NCI-H1092 (cell line): ENCODE data around the gene FAM118A.
"Not testable (repeated sequence)": the region's sequence is repeated elsewhere in the genome, so short reads cannot be mapped to it uniquely, and the experiment has no call there.

Experiments
- DNase-seq: peaks from one replicate; lab custom pipeline; 2025; lab: John Stamatoyannopoulos, UW

FAM118A gene

DNA sequence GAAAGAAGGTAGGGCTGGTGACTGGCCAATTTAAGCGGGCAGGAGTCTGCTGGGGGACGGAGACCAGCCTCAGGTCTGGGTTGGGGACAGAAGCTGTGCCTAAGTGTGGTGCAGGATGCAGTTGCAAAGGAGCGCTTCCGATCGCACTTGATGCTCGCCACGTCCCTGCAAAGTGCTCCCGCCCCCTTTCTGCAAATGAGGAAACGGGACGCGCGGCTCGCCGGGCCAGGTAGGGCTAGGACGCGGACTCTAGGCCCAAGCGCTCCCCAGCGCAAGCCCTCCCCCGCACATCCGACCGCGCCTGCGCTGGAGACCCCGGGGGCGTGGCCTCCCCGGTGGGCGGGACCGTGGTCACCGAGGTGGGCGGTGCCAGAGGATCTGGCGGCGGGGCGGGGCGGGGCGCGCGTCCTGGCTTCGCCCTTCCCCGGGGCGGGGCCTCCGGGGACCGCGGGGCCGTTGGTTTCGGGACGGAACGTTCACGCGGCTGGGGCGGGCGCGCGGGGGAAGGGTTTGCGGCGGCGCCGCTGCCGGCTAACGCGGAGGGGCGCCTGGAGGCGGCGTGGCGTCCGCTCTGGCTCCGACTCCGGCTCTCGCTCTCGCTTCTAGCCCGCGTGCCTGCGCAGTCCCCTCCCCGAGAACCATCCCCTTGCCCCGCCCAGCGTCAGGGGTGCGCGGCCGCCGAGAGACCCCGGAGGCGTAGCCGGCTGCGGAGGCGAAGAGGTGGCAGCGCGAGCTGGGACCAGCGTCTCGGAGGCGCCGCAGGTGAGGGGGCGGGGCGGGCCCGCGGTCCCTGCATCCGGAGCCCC, at the start of gene FAM118A:
Gene FAM118A, plus strand, starts transcription at position 513 of the 806 bp plus-strand sequence. CDS start 12,446 bp downstream, outside the sequence.
- DNase-seq, result peak; percentile 64

DNA sequence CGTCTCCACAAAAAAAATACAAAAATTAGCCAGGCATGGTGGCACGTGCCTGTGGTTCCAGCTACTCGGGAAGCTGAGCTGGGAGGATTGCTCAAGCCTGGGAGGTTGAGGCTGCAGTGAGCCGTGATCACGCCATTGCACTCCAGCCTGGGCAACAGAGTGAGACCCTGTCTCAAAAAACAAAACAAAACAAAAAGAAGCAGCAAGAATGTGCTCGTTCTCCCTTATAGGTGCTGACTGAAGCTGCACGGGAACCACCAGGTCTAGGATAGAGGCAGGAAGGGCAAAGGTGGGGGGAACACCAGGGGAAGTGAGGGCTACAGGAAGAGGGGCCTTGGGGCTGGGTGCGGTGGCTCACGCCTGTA, 49.4 kb upstream of the FAM118A start:
- DNase-seq, result not testable (repeated sequence)

DNA sequence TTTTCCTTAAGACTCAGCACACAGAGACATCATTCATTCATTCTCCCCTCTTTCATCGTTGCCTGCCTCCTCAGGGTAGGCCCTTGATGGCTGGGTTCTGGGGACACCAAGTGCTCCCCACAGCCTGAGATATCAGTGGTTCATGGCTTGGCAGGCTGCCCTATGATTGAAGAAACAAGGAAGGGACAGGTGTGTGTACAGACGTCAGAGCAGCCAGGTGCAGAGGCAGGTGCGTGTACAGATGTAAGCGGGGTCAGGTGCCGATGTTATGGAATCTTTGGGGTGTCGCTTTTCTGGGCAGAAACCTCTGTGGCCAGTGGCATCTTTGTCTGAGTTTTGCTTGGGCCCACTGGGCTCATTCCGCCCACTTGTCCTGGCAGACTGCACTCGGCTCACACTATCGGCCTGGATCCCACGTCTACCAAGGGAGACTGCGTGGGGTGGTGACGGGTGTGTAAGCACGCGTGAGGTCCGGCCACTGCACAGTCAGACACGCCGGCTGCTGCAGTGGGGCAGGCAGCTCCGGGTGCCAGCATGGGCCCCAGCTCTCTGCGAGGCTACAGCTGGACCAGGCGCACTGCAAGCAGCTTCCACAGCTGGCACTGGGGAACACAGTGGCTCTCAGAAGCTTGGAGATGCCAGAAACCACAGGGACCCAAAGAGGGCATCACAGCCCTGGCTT, 48.2 kb upstream of the FAM118A start:
- DNase-seq, result no peak

DNA sequence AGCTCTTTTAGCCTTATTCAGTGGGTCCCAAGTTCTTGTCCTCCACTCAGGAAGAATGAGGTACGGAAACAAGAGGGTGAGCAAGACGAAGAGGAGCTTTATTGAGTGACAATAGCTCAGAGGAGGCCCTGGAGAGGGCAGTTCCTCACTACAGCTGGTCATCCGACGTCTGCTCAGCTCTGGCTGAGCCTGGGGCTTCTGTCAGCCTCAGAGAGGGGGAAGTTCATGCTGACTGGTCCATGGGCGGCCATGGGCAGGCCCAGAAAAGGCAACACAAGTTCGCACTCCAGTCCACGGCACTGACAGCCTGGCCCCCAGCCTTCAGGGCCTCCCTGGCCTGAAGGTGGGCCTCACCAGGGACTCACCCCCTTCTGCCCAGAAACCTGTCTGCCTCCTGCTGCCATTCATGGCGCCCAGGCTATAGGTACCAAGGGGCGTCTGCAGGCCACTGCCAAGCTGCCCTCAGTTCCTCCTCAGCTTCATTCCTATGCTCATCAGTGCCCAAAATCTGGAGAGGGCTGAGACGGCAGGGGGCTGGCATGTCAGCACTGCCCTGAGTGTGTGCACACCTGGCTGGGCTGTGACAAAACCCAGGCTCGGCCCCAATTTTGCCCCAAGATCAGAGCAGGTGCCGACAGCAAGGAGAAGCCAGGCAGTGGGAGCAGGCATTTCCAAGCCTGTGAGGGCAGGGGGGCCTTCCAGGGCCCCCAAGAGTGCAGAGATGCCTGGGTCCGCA, 47.4 kb upstream of the FAM118A start:
- no peak for DNase-seq

DNA sequence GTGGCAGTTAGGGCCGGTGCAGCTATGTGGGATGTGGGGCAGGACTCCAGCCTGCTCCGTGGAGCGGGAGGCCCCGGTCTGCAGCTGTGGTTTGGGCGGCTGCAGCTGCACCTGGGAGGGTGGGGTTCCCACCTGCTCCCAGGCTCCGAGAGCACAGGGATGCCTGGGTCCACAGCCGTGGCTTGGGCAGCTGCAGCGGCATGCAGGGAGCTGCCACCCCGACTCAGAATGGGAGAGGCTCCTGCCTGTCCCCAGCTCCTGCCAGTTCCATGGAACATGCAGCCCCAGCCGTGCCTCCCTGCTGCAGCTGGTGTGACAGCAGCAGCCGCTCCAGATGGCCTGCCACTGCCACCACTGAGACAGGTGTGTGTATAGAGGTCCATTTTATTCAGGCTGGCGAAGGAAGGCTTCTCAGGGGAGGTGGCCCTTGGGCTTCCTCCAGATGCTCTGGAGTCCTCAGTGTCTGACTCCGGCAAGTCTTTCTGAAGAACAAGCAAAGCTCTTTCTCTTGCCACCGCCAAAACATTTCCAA, 46.7 kb upstream of the FAM118A start:
- DNase-seq, result no peak

DNA sequence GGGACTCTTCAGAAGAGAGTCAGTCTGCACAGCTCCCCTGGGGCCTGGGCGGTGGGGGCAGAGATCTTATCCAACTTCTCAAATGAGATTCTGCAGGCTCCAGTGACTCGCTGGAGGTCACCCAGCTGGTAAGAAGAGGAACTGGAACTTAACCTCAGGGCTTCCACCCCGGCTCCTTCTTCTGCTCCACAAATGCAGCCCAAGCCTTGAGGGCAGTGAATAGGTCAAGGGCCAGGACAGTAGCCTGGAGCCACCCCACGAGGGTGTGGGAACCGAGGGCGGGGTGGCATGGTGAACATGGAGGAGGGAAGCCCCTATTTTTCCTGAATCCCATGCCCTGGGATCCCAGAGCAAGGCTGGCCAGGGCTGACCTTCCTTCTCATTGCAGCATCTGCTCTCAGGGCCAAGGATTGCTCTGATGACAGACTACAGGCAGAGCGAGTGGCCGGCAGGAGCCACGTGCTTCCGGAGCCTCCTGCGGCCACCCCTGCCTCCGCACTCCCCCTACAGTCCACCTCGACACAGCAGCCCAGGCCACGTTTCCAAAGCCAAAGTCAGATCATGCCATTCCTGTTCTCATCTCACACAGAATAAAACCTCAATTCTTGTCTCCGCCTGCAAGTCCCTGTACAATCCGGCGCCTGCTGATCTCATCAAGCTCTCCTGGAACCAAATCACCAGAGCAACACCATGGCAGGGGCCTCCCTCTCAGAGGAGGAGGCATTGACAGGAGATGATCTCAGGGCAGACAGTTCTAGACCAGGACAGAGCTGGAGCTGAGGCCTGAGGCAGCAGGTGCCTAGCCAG, 46.1 kb upstream of the FAM118A start:
- no peak for DNase-seq

DNA sequence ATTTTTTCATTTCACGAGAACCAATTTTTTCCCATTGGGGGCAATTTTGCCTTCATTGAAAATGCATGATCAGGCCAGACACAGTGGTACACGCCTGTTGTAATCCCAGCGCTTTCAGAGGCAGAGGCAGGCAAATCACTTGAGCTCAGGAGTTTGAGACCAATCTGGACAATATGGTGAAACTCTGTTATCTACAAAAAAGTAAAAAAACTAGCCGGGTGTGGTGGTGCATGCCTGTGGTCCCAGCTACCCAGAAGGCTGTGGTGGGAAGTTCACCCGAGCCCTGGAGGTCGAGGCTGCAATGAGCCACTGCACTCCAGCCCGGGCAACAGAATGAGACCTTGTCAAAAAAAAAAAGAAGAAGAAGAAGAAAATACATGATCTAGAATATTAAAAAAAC, 44.2 kb upstream of the FAM118A start:
- DNase-seq, result no peak

DNA sequence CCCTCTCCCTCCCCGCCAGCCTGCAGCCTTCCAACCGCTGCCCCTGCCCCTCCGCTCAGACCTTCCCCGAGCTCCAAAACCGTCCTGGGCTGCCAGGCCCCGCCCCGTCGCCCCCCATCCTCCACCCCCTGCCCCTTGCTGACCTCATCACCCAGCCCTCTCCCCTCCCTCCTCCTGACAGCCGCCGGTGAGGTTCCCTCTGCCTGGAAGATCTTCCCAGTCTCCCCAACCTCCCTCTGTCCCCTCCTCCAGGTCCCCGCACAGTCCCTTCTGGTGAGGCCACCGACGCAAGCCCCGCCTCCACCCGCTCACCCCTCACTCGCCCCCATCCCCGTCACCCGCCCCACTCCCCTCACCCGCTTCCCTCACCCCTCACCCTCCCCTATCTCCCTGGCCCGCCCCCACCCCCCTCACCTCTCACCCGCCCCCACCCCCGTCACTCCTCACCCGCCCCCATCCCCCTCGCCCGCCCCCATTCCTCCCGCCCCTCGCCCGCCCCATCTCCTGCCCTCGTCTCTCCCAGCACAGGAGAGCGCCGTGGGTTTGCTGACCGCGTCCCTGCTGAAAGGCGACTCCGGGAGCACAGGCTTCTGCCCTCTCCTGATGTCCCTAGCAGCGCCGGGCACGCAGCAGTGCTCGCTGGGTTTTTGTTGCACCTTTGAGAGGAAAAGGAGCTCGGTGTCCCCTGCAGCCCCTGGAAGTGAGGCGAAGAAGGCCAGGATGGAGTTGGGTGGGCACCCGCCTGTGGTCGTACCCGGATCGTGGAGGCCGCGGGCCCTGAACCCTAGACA, 41.4 kb upstream of the FAM118A start:
- DNase-seq, result no peak

DNA sequence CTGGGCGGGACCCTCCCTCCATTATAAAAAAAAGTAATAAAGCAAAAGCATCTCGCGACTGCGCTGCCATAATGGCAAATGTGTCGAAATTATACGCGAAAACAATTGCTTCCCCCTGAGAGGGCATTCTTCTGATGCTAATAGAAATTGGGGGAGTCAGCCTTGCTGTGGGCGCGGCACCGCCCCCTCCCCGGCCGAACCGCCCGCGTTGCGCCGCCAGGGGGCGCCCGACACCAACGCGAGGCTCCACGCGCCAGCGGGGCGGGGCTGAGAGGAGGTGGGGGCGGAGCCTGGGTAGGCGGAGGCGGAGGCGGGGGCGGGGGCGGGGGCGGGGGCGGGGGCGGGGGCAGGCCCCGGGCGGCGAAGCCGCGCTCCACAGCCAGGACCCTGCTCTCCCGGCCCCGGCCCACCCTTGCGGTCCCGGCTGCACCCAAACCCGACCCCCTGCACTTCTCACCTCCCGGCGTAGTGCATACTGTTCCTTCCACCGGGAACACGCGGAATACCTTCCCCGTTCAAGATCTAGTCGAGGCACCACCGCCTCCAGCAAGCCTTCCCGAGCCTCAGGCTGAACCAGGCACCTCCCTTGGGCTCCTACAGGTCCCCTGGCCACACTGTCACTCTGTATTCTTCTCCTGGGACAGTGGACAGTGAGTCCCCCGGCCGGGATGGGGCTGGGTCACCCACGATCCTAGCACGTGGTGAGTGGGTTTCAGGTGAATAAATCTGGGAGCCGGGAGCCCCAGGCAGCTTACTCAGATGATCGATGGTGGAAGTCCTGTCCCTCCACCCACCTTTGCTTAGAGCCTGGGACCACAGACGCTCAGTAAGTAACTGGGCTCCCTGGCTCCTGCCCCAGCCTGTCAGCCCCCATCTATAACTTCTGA, 40.5 kb upstream of the FAM118A start:
- DNase-seq, result peak; percentile 11

DNA sequence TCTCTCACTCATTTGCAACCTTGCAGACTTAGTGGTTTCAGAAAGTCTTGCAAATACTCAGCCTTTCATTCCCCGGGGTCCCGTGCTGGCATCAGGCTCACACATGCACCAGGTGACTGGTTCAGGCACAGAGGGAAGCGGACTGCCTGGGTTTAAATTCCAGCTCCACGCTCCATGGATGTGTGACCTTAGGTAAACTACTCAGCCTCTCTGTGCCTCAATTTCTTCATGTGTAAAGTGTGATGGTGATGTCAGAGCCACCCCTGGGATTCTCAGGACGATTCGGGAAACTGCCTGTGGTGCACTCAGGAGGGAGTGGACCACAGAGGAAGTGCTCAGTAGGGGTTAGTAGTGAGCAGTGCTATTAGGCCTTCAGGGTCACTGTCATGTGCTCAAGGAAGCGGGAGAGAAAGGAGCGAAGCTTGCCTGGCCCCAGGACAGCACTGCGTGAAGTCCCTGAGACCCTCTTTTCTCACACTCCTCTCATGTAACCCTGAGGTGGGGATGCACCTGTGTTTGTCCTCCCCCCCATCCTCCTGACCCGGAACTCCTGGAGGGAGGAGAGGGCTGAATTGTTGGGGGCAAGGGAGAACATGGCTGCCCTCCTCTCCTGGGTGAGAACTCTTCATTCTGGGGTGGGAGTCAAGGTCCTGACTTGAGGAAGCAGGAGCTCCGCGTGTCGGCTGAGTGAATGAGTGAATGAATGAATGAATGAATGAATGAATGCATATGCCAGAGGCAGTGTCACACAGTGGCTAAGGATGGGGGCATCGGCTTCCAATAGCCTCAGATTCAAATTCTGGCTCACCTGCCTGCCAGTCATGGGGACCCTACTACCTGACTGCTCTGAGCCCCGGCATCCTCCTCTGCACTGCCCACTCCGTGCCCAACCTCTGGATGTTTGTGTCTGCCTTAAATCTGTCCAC, 39.4 kb upstream of the FAM118A start:
- no peak for DNase-seq

DNA sequence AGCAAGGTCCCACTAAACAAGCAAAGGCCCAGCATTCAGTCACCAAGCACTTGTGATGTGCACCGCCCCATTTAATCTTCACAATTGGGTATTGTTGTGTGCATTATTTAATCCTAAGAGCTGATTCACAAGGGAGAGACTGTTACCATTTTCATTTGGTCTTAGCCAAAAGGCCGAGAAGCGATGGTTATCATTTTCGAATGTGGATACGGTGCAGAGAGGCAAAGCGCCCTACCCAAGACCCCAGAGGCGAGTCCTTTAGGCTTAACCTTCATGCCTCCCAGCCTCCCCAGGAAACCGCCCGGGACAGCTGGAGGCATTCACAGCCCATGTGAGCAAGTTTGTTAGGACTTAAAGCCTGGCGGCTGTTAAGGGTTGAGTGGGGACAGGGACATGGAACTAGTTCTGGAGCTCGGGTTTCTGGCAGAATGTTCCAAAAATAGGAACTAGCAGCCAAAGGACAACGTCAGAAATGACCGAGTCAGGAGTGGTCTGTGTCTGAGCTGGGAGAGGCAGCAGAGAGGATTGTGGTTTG, 38.0 kb upstream of the FAM118A start:
- DNase-seq, result no peak

DNA sequence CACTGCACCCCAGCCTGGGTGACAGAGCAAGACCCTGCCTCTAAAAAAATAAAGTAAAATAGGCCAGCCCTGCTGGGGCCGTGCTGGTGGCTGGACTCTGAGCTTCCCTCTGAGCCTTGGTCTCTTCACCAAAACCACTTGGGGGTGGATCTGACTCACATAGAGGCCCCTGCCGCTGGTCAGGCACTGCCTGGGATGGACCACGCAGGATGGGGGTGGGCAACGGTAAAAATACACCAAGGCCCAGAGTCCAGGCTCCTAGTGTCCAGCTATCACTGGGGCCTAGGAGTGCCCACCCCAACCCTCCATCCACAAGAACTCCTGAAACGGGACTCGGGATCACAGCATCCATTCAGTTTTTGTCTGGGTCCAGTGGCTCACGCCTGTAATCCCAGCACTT, 37.2 kb upstream of the FAM118A start:
- no peak for DNase-seq

DNA sequence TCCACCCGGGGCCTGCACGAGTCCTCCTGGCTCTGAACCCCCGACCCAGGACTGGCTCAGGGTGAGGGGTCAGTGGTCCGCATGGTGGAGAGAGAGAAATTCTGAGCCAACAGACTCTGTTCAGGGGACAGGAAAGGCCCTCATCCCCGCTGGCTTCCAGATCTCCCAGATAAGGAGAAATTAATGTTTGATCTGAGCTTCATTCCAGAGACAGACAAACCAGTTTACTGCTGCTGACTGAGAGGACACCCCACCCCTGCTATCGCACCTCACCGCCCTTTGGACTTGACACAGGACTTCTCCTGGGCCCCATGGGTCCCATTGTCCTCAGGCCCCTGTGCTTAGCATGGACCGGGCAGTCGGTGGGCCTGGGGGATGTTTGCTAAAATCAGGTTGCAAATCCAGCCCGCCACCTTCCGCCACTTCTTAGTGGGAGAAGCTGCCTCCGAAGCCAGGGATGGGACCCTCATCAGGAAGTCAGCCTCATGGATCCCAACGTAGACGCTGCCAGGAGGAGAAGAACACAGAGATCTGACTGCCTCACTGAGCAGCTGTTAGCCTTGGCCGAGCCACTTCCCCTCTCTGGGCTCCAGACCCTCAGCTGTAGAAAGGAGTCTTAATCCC, 36.2 kb upstream of the FAM118A start:
- DNase-seq, result no peak

DNA sequence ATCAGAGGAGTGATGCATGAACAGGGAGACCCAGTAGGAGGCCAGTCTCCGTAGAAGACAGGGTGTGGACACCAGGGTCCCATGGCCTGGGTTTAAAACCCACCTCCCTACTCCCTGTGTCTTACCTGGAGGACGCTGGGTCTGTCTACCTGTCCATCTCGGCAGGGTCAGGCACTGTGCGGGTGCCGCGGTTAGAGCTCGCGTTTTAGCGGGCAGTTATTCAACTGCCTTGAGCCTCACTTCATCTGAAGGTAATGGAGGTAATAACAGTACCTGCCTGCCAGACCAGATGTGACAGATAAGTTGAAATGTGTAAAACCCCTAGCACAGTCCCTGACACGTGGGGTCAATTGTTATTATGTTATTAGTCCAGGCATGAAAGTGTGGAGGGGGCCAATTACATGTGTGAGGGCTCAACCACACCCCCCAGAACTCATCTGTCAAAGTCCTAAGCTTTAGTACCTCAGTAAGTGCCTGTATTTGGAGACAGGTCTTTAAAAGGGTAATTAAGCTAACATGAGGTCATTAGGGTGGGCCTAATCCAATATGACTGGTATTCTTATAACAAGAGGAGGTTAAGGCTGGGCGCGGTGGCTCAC, 33.1 kb upstream of the FAM118A start:
- DNase-seq, result no peak

DNA sequence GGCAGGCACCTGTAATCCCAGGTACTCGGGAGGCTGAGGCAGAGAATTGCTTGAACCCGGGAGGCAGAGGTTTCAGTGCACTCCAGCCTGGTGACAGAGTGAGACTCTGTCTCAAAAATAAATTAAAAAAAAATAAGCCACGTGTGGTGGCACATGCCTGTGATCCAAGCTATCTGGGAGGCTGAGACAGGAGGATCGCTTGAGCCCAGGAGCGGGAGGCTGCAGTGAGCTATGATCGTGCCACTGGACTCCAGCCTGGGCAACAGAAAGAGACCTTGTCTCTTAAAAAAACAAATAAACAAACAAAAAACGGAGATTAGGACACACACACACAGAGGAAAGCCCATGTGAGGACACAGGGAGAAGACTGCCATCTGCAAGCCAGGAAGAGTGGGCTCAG, 32.0 kb upstream of the FAM118A start:
- DNase-seq, result not testable (repeated sequence)

DNA sequence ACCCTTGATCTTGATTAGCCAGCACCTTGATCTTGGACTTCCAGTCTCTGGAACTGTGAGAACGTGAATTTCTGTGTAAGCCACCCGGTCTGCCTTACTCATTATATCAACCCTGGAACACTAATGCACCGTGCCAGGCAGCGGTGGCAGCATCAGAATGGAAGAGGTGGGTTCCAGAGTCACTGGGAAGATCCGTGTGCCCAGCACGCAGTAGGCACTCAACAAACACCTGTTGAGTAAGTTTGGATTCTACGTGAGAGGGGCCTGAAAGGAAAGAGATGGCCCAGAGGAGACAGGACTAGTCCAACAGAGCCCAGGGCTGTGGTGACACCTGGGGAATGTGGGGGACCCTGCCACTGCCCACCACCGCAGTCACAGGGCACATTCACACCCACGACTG, 31.6 kb upstream of the FAM118A start:
- no peak for DNase-seq

DNA sequence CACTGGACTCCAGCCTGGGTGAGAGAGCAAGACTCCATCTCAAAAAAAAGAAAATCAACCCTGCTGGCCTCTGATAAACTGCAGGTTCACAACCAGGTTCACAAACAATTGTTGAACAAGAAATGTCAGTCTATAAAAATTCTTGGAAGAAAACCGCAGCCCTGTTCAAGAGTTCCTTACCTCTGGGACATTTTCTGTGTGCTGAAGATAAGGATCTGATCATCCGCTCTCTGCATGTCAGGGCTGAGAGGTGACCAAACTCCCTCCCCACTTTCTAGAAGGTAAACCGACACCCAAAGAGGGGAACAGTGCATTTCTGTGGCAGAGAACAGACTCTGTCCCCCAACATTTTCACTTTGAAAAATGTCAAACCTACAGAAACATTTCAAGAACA, 29.1 kb upstream of the FAM118A start:
- no peak for DNase-seq

DNA sequence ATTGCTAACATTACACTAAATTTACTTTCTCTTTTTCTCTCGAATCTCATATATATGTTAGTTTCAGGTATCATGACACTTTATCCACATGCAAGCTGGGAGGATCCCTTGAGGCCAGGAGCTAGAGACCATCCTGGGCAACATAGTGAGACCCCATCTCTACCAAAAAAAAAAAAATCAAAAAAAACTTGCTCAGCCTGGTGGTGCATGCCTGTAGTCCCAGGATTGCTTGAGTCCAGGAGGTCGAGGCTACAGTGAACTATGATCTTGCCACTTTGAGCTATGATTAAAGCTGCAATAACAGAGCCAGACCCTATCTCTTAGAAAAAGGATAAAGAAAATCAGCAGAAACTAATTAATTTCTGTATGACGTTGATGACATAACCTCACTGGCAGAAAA, 28.7 kb upstream of the FAM118A start:
- no peak for DNase-seq
